Measurements from ENCODE around the gene TSNAX. TPM values are rescaled to one million over a fixed set of nuclear protein-coding genes. Genes with fewer than 3 reads are reported as not detected.

The TSNAX gene
- total RNA-seq, 1 donor from 2014 or later: 61.0 TPM

GRCh38 chr1:231557898-231558707 lies 29.6 kb downstream of the TSNAX start:
- TF ChIP-seq CTCF (IDR thresholded peaks at IDR 0.05) (no peak), EZH2phosphoT487 (IDR thresholded peaks at IDR 0.05) (no peak), EZH2 (IDR thresholded peaks at IDR 0.05) (no peak)
- Histone ChIP-seq H4K20me1 (ENCODE audit: low read depth) (peaks cover 11% of the 10 kb centered on the region), H3K9me3 (ENCODE audit: low read depth) (no peaks in the 10 kb centered on the region), H3K27ac (no peak overlapping the region), H3K4me2 (no peak overlapping the region), H3K79me2 (ENCODE audit: low read depth) (peaks cover 6% of the 10 kb centered on the region), H2AFZ (replicated peaks) (no peak overlapping the region), H3K27me3 (no peaks in the 10 kb centered on the region), H3K36me3 (peaks cover 7% of the 10 kb centered on the region), H3K4me1 (no peaks in the 10 kb centered on the region), H3K4me3 (no peak overlapping the region), H3F3A (ENCODE audit: low read depth) (no peaks in the 10 kb centered on the region), H3K9ac (no peak overlapping the region)
- H3K36me3 Mint-ChIP-seq: peaks cover 11% of the 10 kb centered on the region
- H3K27ac Mint-ChIP-seq: no peak overlapping the region
- no peak overlapping the region for H3K4me3 Mint-ChIP-seq
- DNase-seq (ENCODE audit: low spot score): no peak
- no peaks in the 10 kb centered on the region for H3K4me1 Mint-ChIP-seq
- no peaks in the 10 kb centered on the region for H3K27me3 Mint-ChIP-seq (ENCODE audit: insufficient read depth, low read depth)
- no peaks in the 10 kb centered on the region for H3K9me3 Mint-ChIP-seq

- Histone ChIP-seq H4K20me1 (ENCODE audit: low read depth) (peaks cover 11% of the 10 kb centered on the region), H3K79me2 (ENCODE audit: low read depth) (peaks cover 4% of the 10 kb centered on the region), H3K36me3 (peaks cover 7% of the 10 kb centered on the region), H3K9me3 (ENCODE audit: low read depth) (no peaks in the 10 kb centered on the region), H3K9ac (no peak overlapping the region), H3F3A (ENCODE audit: low read depth) (no peaks in the 10 kb centered on the region), H3K27ac (no peak overlapping the region), H3K4me3 (no peak overlapping the region), H3K4me1 (no peaks in the 10 kb centered on the region), H3K4me2 (no peak overlapping the region), H2AFZ (replicated peaks) (no peak overlapping the region), H3K27me3 (no peaks in the 10 kb centered on the region)
- Mint-ChIP-seq H3K4me3 (no peak overlapping the region), H3K9me3 (no peaks in the 10 kb centered on the region), H3K36me3 (peaks cover 11% of the 10 kb centered on the region), H3K4me1 (no peaks in the 10 kb centered on the region), H3K27ac (no peak overlapping the region), H3K27me3 (ENCODE audit: insufficient read depth, low read depth) (no peaks in the 10 kb centered on the region)
- TF ChIP-seq EZH2 (IDR thresholded peaks at IDR 0.05) (no peak), CTCF (IDR thresholded peaks at IDR 0.05) (no peak), EZH2phosphoT487 (IDR thresholded peaks at IDR 0.05) (no peak)
- DNase-seq (ENCODE audit: low spot score): no peak
Measured at GRCh38 chr1:231558708-231559185, 30.3 kb downstream of the TSNAX start.

- TF ChIP-seq EZH2 (IDR thresholded peaks at IDR 0.05): no peak
- no peak for TF ChIP-seq CTCF (IDR thresholded peaks at IDR 0.05)
- no peak for TF ChIP-seq EZH2phosphoT487 (IDR thresholded peaks at IDR 0.05)
Measured at GRCh38 chr1:231561647-231562383, 33.3 kb downstream of the TSNAX start.

More at GRCh38 chr1:231561647-231562383, 33.3 kb downstream of the TSNAX start:
- H3F3A ChIP-seq (ENCODE audit: low read depth): no peaks in the 10 kb centered on the region
- no peak overlapping the region for H2AFZ ChIP-seq (replicated peaks)
- H3K27me3 ChIP-seq: no peaks in the 10 kb centered on the region
- H3K9me3 ChIP-seq (ENCODE audit: low read depth): no peaks in the 10 kb centered on the region
- no peak overlapping the region for H3K27ac ChIP-seq
- H3K27me3 Mint-ChIP-seq (ENCODE audit: insufficient read depth, low read depth): no peaks in the 10 kb centered on the region
- H3K36me3 ChIP-seq: peaks cover 7% of the 10 kb centered on the region
- no peak overlapping the region for H3K4me3 ChIP-seq
- no peak overlapping the region for H3K9ac ChIP-seq
- H3K27ac Mint-ChIP-seq: no peak overlapping the region
- DNase-seq (ENCODE audit: low spot score): no peak
- H3K4me1 ChIP-seq: no peaks in the 10 kb centered on the region
- peaks cover 4% of the 10 kb centered on the region for H4K20me1 ChIP-seq (ENCODE audit: low read depth)
- no peak overlapping the region for H3K4me3 Mint-ChIP-seq
- H3K4me1 Mint-ChIP-seq: no peaks in the 10 kb centered on the region
- no peaks in the 10 kb centered on the region for H3K9me3 Mint-ChIP-seq
- H3K79me2 ChIP-seq (ENCODE audit: low read depth): peaks cover 3% of the 10 kb centered on the region
- peaks cover 11% of the 10 kb centered on the region for H3K36me3 Mint-ChIP-seq
- H3K4me2 ChIP-seq: no peak overlapping the region
